Measurements from ENCODE around the gene RAB10. TPM values are rescaled to one million over a fixed set of nuclear protein-coding genes. Genes with fewer than 3 reads are reported as not detected.

Gene RAB10
- total and polyA plus RNA-seq, 9 of the 15 experiments (the other 6 are each of a cell fraction or from before 2014, with no cell fraction given): 25.1 to 214 (median 157) TPM

- no peak for TF ChIP-seq STAG1 (CRISPR knock-in tag; IDR thresholded peaks at IDR 0.05; ENCODE audit: borderline replicate concordance)
- no peak for TF ChIP-seq NFIC (IDR thresholded peaks at IDR 0.05)
- TF ChIP-seq ARID1B (IDR thresholded peaks at IDR 0.05): peak; percentile 37; the same call in 1 of the 2 replicates
Observed at GRCh38 chr2:26008851-26009566, 24.9 kb upstream of the RAB10 start (continued).

GRCh38 chr2:26009567-26009963 lies 24.3 kb upstream of the RAB10 start:
- H3K4me1 ChIP-seq (replicated peaks in 1 of 2; ENCODE audit: control insufficient read depth in 2 of 2, insufficient read depth in 2 of 2, low read length in 2 of 2): peaks cover 9 to 21% of the 10 kb centered on the region in 2 experiments; a peak in 4 of 5 replicates
- ATAC-seq (no peak), DNase-seq (ENCODE audit: extremely low read depth in 1 of 4, low spot score in 3 of 4) (no peak), FAIRE-seq (no peak)
- 24% methylated on average over 2 of the region's 2 CpGs for WGBS (ENCODE audit: insufficient coverage, low coverage, missing lambda C conversion rate)
- intact Hi-C loops (cut with micrococcal nuclease) (no loop called here), in situ Hi-C loops (cut with MboI) (no loop called here)
- ChIA-PET POLR2A (no interaction called here), CTCF (ENCODE audit: low intra/inter-chr PET ratio) (no interaction called here)
- H2AFZ ChIP-seq (ENCODE audit: low read depth, low read length): no peak overlapping the region
- no peaks in the 10 kb centered on the region for H3K9me1 ChIP-seq (ENCODE audit: control insufficient read depth, insufficient read depth, low read length)
- no peaks in the 10 kb centered on the region for H3K79me2 ChIP-seq (ENCODE audit: control insufficient read depth, insufficient read depth, low read length)
- no peak overlapping the region for H3K27ac ChIP-seq (ENCODE audit: extremely low read depth, low read depth, low read length)
- H3K9ac ChIP-seq (ENCODE audit: insufficient read depth in 1 of 2, low read depth in 2 of 2, low read length in 2 of 2): no peak overlapping the region
- no peaks in the 10 kb centered on the region for H4K20me1 ChIP-seq (replicated peaks; ENCODE audit: control insufficient read depth, insufficient read depth, low read length)
- no TSS peak for BruUV-seq (replicated peaks)
- H3K4me2 ChIP-seq (ENCODE audit: insufficient read depth, low read length): no peak overlapping the region
- H3K27me3 ChIP-seq (ENCODE audit: control insufficient read depth in 2 of 2, insufficient read depth in 2 of 2, low read length in 2 of 2): no peaks in the 10 kb centered on the region
- H3K4me3 ChIP-seq: no peak overlapping the region
- H3K9me3 ChIP-seq (replicated peaks; ENCODE audit: control insufficient read depth, insufficient read depth, low read depth, low read length): no peaks in the 10 kb centered on the region
- H3K36me3 ChIP-seq (ENCODE audit: control insufficient read depth, insufficient read depth, low read length): no peaks in the 10 kb centered on the region; the same call in 2 of the 3 replicates
- TF ChIP-seq POLR2B (IDR thresholded peaks at IDR 0.05; ENCODE audit: low read depth, partially characterized antibody) (no peak), RUNX1 (IDR thresholded peaks at IDR 0.05; ENCODE audit: low read depth) (no peak), NFIX (CRISPR knock-in tag; IDR thresholded peaks at IDR 0.05; ENCODE audit: low read depth) (peak; percentile 81), NFIC (IDR thresholded peaks at IDR 0.05) (peak; percentile 93), GABPB1 (CRISPR knock-in tag; IDR thresholded peaks at IDR 0.05) (no peak), RBM25 (IDR thresholded peaks at IDR 0.05; ENCODE audit: low read depth, low read length, severe bottlenecking) (peak; percentile 20), ZNF668 (CRISPR knock-in tag; IDR thresholded peaks at IDR 0.05) (no peak), ZNF184 (CRISPR knock-in tag; IDR thresholded peaks at IDR 0.05) (peak; percentile 42; the same call in 1 of the 2 replicates), HDAC8 (tag; IDR thresholded peaks at IDR 0.05) (no peak)
